ENCODE data around the gene KCNN3.

Gene KCNN3

DNA sequence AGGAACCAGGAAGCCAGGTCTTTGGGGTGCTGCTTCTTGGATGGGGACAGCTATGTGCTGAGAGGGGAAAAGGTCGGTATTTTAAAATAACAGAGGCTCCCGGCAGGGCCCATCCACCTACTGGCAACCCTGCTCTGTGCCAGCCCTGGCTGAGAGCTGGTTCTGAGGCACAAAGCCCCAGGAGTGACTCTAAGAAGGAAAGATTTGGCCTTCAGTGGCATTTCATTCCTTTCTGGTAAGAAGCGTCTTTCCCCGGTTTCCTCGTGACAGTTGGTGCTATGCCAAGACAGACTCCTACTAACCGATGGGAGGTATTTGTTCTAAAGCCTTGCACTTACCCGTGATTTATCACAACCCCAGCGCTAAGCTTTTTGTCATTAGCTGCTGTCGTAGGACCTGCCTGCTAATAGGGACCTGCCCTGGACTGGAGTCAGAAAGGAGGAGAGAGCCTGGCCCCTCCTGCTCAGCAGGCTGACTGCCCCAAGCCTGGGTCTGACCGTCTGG, 139.0 kb downstream of the KCNN3 start:
- TF ChIP-seq, protein P1, sequence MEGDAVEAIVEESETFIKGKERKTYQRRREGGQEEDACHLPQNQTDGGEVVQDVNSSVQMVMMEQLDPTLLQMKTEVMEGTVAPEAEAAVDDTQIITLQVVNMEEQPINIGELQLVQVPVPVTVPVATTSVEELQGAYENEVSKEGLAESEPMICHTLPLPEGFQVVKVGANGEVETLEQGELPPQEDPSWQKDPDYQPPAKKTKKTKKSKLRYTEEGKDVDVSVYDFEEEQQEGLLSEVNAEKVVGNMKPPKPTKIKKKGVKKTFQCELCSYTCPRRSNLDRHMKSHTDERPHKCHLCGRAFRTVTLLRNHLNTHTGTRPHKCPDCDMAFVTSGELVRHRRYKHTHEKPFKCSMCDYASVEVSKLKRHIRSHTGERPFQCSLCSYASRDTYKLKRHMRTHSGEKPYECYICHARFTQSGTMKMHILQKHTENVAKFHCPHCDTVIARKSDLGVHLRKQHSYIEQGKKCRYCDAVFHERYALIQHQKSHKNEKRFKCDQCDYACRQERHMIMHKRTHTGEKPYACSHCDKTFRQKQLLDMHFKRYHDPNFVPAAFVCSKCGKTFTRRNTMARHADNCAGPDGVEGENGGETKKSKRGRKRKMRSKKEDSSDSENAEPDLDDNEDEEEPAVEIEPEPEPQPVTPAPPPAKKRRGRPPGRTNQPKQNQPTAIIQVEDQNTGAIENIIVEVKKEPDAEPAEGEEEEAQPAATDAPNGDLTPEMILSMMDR (conservative IDR thresholded peaks at IDR 0.05), result no peak
- TF ChIP-seq ZFX (IDR thresholded peaks at IDR 0.05), result no peak
- no peak overlapping the region for H3K27ac ChIP-seq

DNA sequence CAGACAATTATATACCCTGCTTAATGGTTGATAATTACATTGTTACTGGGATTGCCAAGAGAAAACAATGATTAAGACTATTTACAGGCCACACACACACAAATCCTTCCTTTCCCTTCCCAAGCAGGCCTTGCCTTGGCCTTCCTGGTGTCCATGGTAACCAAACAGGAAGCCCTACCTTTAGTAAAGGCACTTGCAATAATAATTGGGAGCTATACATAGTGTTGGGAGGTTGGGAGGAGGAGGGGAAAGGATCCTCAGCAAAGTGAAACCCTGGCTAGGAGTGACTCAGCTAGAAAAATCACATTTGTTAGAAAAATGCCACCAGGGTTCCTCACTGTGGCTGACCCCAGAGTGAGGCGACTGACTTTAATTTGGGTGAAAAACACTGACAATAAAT, 139.8 kb downstream of the KCNN3 start:
- no peak overlapping the region for H3K27ac ChIP-seq
- no peak for TF ChIP-seq ZFX (IDR thresholded peaks at IDR 0.05)
- TF ChIP-seq, protein P1 (conservative IDR thresholded peaks at IDR 0.05), result no peak

DNA sequence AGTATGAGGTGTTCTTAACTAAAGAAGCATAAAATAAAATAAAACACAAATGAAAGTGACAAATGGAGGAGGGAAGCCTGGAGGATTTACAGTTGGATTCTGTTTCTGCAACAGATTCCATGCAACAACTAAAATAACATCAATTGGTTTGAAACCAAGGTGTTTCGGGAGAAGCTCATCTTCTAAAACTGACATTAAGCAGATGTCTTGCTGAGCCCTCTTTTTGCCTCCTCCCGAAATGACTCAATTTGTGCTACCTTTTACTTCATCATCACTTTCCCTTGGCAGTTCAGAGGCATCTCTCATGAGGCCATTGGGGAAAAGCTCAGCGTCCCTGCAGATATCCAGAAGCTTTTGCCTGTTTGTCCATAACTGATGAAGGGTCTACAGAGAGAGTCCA, 140.5 kb downstream of the KCNN3 start:
- TF ChIP-seq, protein P1 (conservative IDR thresholded peaks at IDR 0.05), result no peak
- no peak for TF ChIP-seq ZFX (IDR thresholded peaks at IDR 0.05)
- no peak overlapping the region for H3K27ac ChIP-seq

DNA sequence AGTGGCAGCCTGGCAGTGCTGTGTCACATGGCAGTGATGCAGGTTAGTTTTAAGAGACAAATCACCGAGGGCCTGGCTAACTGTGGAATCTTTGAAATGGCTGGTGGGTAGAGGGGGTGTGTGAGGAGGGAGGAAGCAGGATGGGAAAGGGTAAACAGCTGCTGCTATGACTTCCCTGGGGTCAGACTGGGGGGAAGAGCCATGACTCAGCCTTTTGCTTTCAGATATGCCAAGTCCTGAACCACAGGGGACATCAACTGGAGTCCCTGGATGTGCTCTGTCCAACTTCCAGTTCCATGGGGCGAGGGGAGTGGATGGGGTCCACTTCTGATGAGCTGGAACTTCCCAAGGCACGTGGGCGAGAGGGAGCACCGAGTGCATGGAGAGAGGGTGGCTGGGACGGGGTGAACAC, 141.0 kb downstream of the KCNN3 start:
- TF ChIP-seq, protein P1 (conservative IDR thresholded peaks at IDR 0.05), result no peak
- no peak for TF ChIP-seq ZFX (IDR thresholded peaks at IDR 0.05)
- H3K27ac ChIP-seq, result no peak overlapping the region

DNA sequence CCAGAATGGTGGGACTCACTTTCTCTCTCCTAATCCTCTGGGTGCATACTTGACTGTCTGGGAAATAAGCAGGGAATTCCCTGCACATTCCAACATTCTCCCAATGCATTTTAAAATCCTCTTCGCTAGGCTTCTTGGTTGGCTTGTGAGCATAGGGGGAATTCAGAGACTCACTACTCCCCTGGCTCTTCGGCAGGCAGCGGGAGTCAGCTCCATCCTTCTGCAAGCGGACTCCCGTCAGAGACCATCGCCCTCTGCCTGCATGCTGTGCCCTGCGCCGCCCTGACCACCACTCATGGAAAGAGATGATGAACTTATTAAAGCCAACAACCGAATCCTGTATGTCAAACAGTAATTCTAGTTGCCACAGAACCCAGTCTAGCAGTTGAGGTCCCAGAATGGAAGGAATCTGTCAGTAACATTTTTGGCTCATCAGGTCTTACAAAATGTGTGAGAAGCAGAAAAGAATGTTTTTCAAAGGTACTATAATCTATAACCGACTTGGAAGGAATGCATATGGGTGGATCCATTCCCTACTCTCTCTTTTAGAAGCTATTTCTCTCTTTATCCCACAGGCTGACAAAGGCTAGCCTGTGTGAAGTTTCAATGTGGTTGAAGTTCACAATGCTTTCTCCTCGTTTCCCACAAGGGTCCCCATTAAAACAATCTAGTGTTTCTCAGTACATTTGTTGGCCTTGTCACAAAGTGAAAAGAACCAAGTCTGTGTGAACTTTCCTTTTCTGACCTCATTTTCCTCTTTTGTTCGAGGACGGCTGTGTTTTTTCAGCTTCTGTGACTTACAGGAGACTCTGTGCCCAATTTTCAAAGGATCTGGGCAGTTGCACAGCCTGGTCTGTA, 143.0 kb downstream of the KCNN3 start:
- TF ChIP-seq ZFX (IDR thresholded peaks at IDR 0.05), result no peak
- TF ChIP-seq, protein P1 (conservative IDR thresholded peaks at IDR 0.05), result no peak
- no peak overlapping the region for H3K27ac ChIP-seq

DNA sequence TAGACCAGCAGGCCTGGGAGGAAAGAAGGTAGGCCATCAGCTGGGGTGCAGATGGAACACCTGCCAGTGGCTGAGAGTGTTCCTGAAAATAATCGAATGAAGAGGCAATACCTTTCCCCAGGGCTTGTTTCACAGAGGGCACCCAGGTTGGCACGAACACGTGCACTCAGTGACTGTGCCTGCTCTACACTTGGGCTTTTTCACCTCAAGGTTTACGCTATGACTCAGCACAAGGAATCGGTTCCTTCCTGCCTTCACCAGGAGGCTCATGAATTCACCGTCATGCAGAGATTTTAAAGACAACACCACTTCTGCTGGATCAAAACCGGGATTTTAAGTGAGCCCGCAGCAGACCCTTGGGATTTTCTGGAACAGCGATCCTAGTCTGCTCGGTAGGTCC, 143.6 kb downstream of the KCNN3 start:
- no peak overlapping the region for H3K27ac ChIP-seq
- no peak for TF ChIP-seq ZFX (IDR thresholded peaks at IDR 0.05)
- TF ChIP-seq, protein P1 (conservative IDR thresholded peaks at IDR 0.05), result no peak

DNA sequence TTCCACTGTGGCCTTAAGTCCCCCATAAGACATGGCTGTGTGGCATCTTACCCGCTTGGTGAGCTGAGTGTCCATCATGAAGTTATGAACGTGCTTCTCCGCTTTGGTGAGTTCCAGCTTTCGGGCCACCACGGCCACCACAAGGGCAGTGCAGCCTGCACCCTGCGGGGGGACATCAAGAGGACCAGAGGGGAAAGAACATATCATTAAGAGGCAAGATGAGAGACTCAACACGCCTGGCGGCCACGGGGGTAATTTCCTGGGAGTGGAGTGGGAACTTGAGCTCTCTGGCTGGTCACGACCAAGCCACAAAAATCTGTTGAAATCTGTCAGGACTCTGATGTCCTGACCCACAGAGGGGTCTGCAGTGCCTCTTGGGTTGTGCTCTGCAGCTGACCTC, 144.2 kb downstream of the KCNN3 start:
- TF ChIP-seq, protein P1 (conservative IDR thresholded peaks at IDR 0.05), result no peak
- TF ChIP-seq ZFX (IDR thresholded peaks at IDR 0.05), result no peak
- no peak overlapping the region for H3K27ac ChIP-seq
